ENCODE measurements around the gene ACKR4. TPM values are rescaled to one million over a fixed set of nuclear protein-coding genes. Genes with fewer than 3 reads are reported as not detected.
"Not testable (repeated sequence)": the region's sequence is repeated elsewhere in the genome, so short reads cannot be mapped to it uniquely, and the experiment has no call there.

The ACKR4 gene
- polyA plus RNA-seq (2013, experiment 1 of 2; ENCODE audit: insufficient read length) = 0.14 TPM
- polyA plus RNA-seq (2013, experiment 2 of 2; ENCODE audit: insufficient read length) = 0.17 TPM

DNA sequence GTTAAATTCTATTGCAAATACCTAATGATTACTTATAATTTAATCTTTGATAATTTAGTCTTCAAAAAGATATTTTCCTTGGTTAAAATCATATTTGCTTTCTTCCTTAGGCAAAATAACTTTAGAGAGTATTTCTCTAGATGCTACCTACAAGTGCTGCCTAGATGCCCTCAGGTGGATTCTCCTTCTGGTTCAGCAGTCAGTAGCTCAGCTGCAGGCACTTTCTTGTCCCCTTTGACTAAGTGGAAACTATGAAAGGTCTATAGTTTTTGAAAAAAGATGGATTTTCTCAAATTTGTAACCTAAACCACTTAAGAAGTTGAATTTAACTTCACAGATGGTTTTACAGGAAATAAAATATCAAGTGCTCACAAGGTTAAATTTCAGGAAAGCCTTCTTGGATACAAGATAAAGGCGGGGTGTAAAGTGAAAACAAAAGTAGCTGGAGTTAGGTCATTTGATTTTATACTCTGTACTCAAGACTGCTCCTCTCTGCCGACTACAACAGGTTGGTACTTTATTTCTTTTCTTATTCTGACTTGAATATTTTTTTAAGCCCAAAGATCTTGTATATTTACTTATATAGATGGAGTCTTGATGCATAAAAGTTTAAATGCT is at the start of gene ACKR4:
TSS of gene ACKR4 (plus strand) at position 455 of the 618 bp plus-strand sequence. CDS start 3,128 bp downstream, outside the sequence.
- DNase-seq = no peak

DNA sequence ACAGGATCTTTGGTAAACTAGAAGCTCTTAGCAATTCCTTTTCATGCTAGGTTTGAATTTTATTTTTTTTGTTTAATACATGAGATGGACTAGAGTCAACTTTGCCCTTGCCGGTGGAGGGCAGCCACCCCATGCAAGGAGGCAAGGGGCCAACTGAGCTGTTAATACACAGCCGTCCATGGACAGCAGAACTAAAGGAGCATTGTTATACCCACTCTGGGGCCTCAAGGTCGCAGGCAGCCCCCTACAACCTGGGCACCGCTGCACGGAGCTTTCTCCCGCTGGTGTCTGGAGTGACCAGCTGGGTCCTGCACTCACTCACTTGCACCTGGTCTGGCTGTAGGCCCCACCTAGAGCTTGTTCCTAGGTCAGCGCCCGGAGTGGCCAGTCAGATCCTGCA is 47.9 kb upstream of the ACKR4 start:
- DNase-seq = no peak

DNA sequence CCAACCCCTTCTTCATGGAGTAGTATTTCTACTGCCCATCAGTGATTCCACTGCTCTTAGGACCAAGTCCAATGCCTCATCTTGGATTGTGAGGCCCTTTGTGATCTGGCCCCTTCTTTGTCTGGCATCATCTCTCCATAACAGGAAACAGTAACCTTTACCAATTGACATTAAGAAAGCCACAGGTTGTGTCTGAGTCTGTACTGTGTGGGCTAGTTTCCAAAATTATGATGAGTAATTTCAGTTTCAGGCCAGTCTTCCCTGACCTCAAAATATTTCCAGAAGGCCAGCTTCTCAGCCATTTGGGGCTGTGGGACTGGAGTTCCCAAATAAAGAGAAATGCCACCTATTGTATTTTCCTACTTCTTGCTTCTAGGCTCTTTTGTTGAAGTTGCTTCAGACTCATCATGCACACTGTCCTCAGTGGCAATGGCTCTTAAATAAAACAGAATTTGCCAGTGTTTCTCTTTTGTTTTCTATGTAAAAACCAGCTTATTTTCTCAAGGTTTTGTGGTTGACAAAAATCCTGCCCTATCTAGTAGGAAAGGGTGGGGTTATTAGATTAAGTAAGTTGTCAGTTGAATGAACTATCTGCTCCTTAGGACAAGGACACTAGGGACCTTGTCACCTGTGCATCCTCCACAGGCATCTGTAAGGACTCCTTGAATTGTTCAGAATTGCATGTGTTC is 47.0 kb upstream of the ACKR4 start:
- peak; percentile 67 for DNase-seq

DNA sequence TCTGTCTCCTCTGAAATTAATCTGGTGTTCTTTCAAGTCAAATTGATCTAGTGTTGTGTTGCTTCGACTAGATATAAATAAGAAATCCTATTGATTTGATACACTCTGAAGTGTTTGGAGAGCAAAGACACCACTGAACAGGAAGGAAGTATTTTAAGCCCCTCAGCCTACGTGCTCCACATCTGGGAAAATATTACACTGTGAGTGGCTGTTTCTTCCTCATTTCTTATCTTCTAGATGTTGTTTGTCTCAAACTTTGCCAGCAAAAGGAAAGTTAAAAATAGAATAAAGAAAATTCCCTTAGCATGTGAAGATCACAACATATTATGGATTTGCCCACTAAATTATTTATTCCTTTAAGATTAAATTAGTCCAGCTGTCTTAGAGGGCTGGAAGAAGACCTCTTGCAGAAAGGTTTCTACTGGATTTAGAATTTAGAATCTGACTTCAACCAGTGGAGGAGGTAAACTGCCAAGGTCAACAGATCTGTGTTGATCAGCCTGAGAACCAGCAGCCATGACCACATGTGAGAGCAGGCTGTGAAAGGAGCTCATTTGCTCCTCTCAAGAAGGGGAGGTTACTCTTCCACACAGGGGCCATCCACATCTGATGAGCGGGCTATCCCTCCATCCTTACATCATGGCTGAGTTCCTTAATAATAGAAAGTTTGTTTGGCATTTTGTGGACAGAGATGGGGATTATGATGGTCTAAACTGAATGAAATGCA is 46.3 kb upstream of the ACKR4 start:
- peak; percentile 15 for DNase-seq

DNA sequence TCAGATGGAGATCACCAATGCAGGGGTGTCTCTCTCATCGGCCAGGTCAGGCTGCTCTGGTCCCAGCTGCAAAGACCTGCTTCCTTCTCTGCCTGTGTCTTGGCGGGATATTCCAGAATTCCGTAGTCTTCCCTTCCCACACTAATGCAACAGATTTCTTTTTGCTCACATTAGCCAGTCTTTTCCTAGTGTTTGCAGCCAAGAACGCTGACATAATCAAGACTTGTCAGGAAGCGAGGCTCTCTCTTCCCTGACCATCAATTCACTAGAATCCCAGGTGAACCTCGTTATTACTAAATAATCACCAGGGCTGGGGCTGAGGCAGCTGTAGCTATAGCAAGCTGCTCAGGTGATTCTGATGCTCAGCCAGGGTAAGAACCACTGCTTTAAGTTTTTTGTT is 43.2 kb upstream of the ACKR4 start:
- DNase-seq = no peak

DNA sequence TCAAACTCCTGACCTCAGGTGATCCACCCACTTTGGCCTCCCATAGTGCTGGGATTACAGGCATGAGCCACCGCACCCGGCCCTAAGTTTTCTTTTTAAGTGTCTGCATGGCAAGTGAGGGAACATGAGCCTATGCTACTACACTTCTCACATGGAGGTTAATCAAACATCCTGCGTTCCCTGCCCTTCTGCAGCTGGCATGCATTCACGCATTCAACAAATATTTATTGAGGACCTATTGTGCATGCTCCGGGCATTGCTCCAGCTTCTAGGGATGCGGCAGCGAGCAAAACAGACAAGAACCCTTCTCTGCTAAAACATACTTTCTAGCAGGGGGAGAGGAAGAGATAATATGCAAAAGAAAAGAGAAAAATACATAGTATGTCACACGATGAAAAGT is 42.6 kb upstream of the ACKR4 start:
- peak; percentile 61 for DNase-seq

DNA sequence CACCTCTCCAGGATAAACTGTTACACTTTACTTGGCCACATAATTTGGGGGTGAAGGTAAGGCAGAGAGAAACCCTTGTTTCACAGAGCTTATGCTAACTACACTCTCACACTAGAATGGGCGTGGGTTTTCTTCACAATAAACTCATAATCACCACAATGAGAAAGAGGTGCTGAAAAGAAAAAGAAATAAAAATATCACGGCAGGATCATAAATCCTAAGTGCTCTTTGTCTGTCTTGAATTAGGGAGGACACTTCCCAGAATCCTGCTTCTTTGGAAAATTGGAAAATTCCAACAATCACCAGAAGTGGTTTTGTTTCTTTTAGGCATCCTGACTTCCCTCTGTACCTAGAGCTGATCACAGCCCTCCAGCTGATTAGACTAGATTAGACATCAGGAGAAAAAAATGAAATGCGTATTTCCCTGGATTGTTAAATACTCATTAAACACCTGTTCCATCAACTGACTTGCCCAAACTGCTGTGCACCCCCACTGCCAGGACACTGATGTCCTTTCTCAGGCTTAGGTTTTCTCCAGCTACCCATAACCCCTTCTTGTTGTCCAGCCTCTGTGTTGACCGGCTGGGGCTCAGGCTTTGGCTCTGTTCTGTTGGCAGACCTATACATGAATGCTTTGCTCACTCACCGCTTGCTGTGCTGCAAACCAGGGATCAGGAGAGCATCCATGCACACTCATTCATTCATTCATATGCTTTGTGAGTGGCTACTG is 41.6 kb upstream of the ACKR4 start:
- DNase-seq = no peak

DNA sequence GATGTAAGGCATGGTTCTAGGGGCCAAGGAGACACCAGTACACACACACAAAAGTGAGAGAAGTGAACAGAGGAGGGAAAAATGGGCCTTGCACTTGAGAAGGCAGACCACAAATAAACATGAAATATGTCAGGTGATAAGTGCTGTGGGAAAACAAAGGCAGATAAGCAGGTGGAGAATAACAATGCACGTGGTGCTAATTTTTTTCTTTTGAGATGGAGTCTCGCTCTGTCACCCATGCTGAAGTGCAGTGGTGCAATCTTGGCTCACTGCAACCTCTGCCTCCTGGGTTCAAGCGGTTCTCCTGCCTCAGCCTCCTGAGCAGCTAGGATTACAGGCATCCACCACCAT is 41.1 kb upstream of the ACKR4 start:
- not testable (repeated sequence) for DNase-seq

DNA sequence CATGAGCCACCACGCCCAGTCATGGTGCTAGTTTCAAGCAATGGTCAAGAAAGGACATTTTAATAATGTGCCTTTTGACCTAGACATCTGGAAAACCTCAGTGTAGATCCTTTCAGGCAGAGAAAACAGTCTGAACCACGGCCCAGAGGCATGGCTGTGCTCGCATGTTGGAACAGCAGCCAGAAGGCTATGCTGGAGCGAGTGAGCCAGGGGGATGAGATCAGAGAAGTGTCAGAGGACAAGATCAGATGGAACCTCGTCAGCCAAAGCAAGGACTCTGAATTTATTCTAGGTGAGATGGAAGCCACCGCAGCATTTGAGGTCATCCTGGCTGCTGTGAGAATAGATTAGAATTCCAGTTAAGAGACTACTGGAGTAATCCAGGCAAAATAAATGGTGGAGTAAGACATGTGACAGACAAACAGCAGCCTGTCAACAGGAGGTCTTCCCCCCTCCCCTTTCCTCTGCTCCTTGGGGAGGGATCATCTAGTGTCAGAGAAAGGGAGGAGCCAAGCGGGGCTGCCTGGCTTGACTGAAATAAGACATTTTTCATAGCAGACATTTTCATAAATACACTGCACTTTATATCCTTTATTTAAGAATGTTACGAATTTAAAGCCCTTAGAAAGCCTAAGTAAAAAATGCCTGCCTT is 40.4 kb upstream of the ACKR4 start:
- DNase-seq = no peak

DNA sequence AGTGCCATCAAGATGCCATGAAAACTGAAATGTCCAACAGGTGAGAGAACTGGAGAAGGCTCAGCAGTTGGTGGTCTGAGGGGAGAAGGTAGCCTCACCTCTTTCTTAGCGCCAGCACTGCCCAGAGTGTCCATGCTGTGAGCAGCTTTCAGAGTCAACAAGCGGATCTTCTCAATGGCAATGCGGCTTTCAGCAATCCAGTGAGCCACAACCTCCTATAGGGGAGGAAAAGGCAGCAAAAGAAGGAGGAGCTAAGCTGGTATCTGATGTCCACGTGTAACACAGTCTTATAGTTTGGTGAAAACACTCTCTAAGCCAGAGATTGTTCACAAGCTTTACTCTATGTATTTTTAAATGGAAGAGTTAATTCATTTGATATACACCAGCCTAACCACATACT is 36.1 kb upstream of the ACKR4 start:
- no peak for DNase-seq

DNA sequence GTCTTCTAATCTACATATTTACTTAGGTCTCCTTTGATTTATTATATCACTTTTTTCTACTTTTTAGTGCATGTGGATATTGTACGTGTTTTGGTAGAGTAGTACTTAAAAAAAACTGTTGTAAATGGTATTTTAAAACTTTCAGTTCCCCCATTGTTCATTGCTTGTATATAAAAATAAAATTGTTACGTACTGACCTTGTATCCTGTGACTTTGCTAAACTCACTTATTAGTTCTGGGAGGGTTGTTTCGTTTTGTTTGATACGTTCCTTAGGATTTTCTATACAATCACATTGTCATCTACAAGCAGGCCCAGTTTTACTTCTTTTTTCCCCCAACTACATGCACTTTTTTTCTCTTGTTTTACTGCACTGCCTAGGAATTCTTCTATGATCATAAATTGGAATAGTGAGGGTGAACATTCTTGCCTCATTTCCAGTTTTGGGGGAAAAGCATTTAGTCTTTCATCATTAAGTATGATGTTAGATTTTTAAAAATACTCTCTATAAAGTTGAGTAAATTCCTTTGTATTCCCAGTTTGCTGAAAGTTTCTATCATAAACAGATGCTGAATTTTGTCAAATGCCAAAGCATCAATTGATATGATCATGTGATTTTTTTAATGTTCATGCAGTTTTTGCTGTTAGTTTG is 33.5 kb upstream of the ACKR4 start:
- no peak for DNase-seq

DNA sequence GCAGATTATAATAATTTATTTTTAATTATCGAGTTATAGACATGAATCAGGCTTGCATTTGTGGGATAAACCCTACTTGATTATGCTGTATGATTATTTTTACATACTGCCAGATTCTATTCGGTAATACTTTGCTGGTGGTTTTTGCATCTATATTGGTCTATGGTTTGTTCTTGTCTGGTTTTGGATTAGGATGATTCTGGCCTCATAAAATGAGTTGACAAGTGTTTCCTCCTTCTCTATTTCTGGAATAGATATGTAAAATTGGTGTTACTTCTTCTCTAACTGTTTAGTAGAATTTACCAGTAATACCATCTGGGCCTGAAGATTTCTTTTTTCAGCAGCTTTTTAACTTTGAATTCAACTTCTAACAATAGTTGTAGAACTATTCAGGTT is 33.0 kb upstream of the ACKR4 start:
- no peak for DNase-seq

DNA sequence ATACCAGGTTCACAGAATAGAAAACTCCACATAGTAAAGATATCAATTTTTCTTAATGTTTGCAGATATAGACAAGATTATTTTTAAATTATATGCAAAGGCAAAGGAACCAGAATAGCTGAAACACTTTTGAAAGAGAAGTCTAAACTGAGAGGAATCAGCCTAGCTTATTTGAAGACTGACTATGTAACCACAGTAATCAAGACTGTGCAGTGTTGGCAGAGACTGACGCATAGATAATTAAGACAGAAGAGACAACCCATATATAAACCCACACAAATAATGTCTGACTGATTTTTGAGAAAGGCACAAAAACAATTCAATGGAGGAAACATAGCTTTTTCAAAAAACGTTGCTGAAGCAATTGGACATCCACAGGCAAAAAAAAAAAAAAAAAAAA is 28.6 kb upstream of the ACKR4 start:
- DNase-seq = no peak

DNA sequence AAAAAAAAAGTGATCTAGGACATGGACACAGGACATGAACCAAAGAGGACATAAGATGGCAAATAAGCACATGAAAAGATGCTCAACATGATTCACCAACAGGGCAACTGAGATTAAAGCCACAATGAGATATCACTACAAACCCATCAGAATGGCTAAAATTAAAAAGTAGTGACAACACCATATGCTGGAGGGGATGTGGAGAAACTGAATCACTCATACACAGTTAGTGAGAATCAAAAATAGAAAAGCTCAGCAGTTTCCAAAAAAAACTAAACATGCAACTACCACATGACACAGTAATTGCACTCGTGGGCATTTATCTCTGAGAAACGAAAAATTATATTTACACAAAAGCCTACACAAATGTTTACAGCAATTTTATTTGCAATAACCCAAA is 27.9 kb upstream of the ACKR4 start:
- peak; percentile 59 for DNase-seq

DNA sequence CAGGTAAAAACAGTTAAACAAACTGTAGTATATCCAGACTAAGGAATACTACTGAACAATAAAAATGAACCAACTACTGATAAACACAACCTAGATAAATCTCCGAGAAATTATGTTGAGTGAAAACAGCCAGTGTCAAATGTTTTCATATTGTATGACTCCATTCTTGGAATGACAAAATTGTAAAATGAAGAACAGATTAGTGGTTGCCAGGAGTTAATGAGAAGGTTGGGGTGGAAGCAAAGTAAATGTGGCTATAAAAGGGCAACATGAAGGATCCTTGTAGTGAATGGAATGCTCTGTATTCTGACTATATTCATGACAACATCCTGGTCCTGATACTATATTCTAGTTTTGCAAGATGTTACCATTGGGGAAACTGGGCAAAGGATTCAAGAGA is 27.5 kb upstream of the ACKR4 start:
- peak; percentile 81 for DNase-seq

DNA sequence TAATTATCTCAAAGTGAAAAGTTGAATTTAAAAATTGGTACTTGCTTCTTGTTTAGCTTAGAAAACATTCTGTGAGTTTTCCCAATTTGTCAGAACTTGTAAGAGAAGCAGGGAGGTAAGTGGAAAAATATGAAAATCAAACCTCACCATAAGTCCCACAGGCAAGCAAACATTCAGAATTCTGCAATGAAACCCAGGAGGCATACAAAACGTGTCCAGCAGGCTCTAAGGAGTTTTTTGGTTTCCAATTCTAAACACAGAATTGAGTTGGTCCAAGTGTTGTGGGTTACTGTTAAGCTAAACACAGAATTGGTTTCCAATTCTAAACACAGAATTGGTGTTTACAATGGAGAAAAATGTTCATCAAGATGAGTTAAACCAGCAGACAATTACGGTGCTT is 27.1 kb upstream of the ACKR4 start:
- DNase-seq = no peak

DNA sequence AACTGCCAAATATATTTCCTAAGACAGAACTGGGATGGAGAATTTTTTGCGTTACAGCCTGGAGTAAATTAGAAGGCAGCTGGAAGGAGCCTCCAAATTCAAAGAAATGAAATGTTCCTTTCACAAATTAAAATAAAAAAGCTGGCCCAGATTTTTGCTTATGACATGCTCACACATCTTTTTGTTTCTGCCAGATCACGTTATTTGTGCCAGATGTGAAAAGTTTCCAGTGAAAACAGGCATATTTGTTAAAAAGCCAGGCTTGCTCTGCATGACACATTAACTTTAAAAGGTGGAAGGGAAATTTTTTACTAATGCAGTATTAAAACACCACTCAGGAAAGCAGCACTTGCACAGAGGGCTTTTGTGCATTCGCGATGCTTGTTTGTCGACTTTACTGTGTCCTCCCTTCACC is 23.3 kb upstream of the ACKR4 start:
- DNase-seq = no peak

DNA sequence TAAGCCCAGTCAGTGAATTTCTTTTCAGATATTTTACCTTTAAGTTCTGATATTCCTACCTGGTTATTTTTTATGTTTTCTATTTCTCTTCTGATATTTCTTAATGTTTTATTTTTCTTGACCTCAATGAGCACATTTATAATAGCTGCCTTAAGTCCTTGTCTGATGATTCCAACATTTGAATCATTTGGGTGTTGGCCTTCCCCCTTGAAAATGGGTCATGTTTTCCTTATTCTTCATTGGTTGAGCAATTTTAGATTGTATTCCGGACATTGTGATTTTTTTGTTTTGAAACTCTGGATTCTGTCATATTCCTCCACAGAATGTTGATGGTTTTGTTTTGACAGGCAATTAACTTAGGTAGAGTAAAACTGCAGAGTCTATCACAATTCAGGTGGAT is 9.7 kb upstream of the ACKR4 start:
- no peak for DNase-seq

DNA sequence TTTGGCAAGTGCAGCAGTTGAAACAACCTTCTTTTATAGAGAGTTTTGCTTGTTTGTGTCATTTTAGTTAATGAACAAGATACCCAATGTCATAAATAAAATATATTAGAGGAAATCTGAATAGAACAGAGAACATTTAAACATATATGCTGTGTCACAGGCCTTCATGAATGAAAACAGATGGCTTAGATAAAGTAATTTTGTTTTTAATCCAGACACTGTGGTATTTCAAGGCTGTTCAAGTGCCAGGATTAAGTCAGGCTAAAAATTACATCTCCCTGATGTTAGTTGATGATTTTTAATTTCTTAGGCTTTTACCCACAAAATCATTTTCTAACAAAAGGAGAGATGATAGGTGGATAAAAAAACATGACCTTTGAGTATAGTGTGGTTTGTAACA is 4.9 kb upstream of the ACKR4 start:
- DNase-seq = no peak

DNA sequence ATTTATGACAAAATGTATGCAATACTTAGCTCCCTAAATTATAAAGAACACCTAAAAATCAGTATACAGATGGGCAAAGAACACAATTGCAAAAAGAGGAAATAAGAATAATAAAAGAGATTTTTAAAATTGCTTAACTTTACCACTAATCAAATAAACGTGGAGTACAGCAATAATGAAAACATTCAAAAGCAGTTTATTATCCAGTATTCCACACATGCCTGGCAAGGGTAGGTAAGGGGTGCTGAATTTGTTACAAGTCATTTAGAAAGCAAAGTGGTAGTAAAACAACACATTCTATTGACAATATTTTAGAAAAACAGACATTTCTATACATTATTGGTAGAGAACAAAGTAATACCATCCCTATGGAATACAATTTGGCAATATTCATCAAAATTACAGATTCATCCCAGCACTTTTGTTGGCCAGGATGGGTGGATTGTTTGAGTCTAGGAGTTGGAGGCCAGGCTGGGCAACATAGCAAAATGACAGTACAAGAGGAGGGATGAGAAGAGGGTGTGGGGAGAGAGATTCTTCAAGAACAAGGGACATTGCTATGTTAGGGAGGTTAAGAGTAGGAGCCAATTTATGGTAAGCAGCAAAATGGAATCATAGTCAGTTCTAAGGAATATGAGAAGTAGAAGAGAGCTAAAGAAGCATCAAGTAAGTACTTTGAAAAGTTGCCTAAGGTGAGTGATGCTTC is 3.7 kb upstream of the ACKR4 start:
- peak; percentile 45 for DNase-seq

DNA sequence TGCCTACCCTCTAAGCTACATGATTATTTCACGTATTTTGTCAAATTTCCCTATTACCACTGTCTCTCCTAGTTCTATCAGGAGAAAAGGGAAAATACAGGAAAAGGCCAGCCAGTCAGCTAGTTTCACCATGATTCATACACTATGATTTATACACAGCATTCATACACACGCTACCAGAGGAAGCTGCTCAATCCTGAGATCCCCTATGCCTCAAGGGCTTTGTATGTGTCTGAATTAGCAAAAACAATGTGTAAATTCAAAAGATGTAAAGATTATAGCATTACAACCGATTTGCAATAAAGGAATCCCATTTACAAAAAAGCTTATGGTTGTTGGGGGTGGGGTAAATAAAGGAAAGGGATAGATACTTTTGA is 3.1 kb upstream of the ACKR4 start:
- DNase-seq = peak; percentile 90

DNA sequence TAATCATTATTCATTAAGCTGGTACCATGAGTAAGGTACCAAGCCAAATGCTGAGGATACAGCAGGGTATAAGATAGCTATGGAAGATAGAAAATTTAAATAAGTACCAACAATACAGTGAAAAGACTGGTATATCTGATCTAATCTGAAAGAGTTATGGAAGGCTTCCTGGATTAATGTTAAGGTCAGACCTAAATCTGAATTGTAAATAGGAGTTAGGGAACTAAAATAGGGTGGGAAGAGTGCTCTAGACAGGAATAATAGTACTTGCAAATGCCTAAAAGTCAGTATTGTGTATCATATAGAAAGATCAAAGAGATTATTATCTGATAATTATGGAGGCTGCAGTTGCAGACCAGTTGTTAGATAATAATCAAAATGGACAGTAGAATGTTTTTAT is 2.6 kb upstream of the ACKR4 start:
- no peak for DNase-seq
